ENCODE results near the gene CNFN. TPM values are rescaled to one million over a fixed set of nuclear protein-coding genes. Genes with fewer than 3 reads are reported as not detected.

The CNFN gene
- total and polyA plus RNA-seq, 7 donors: 6.1 to 21.0 (median 9.7) TPM; not detected in 4

DNA sequence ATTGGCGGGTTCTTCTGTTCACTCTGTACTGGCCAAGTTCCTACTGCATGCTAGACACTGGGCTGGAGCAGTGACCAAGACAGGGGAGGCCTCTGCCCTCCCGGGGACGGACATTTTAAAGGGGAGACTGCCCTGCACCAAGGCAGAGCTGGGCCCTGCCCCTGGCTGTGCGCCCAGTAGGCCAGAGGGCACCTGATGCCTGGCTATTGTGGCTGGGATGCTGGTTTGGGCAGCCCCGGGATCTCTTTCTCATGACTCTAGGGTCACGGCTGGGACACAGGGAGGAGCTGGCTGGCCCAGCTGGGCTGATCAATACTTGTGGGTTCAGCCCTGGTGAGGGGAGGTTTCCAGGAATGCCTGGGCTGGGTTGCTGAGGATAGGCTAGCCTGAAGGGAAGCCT is 19.4 kb upstream of the CNFN start:
- Histone ChIP-seq H3K27ac (no peak overlapping the region), H3K4me3 (no peak overlapping the region), H3K9me3 (no peaks in the 10 kb centered on the region), H3K4me1 (peaks cover 0 to 6% (median 2%) of the 10 kb centered on the region in 4 donors), H3K36me3 (no peaks in the 10 kb centered on the region), H3K27me3 (no peaks in the 10 kb centered on the region)
- 52 to 73% methylated on average over 6 of the region's 6 CpGs for WGBS, 2 donors
- DNase-seq: no peak
- intact Hi-C loops (cut with DNase I): no loop called here
- TF ChIP-seq EP300 (IDR thresholded peaks at IDR 0.05): no peak
- TF ChIP-seq, protein P1, sequence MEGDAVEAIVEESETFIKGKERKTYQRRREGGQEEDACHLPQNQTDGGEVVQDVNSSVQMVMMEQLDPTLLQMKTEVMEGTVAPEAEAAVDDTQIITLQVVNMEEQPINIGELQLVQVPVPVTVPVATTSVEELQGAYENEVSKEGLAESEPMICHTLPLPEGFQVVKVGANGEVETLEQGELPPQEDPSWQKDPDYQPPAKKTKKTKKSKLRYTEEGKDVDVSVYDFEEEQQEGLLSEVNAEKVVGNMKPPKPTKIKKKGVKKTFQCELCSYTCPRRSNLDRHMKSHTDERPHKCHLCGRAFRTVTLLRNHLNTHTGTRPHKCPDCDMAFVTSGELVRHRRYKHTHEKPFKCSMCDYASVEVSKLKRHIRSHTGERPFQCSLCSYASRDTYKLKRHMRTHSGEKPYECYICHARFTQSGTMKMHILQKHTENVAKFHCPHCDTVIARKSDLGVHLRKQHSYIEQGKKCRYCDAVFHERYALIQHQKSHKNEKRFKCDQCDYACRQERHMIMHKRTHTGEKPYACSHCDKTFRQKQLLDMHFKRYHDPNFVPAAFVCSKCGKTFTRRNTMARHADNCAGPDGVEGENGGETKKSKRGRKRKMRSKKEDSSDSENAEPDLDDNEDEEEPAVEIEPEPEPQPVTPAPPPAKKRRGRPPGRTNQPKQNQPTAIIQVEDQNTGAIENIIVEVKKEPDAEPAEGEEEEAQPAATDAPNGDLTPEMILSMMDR (IDR thresholded peaks at IDR 0.05): no peak
- no peak for TF ChIP-seq POLR2A (IDR thresholded peaks at IDR 0.05)
- no peak for TF ChIP-seq POLR2AphosphoS5 (IDR thresholded peaks at IDR 0.05)

DNA sequence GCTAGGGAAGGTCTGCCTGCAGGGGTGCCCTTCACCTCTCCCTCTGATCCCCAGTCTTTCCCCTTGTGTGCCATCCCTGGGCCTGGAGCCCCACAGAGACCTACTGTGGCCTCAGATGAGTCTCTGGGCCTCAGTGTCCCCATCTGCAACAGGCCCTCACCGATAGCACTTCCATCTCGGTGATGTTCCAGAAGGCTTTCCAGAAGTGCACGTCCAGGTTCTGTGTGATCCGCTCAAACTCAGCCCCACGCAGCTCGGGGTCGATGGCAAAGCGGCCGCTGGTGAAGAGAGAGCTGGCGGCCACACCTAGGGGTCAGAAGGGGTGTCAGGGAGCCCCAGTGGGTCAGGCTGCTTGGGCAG is 17.7 kb upstream of the CNFN start:
- Histone ChIP-seq H3K27ac (no peak overlapping the region), H3K4me3 (no peak overlapping the region), H3K36me3 (no peaks in the 10 kb centered on the region), H3K9me3 (no peaks in the 10 kb centered on the region), H3K27me3 (no peaks in the 10 kb centered on the region), H3K4me1 (peaks cover 0 to 6% (median 2%) of the 10 kb centered on the region in 4 donors)
- DNase-seq: no peak
- intact Hi-C loops (cut with DNase I): no loop called here
- 98% methylated on average over 10 of the region's 10 CpGs for WGBS, 2 donors
- TF ChIP-seq, protein P1 (IDR thresholded peaks at IDR 0.05): no peak
- TF ChIP-seq POLR2A (IDR thresholded peaks at IDR 0.05): no peak
- no peak for TF ChIP-seq EP300 (IDR thresholded peaks at IDR 0.05)
- no peak for TF ChIP-seq POLR2AphosphoS5 (IDR thresholded peaks at IDR 0.05)

DNA sequence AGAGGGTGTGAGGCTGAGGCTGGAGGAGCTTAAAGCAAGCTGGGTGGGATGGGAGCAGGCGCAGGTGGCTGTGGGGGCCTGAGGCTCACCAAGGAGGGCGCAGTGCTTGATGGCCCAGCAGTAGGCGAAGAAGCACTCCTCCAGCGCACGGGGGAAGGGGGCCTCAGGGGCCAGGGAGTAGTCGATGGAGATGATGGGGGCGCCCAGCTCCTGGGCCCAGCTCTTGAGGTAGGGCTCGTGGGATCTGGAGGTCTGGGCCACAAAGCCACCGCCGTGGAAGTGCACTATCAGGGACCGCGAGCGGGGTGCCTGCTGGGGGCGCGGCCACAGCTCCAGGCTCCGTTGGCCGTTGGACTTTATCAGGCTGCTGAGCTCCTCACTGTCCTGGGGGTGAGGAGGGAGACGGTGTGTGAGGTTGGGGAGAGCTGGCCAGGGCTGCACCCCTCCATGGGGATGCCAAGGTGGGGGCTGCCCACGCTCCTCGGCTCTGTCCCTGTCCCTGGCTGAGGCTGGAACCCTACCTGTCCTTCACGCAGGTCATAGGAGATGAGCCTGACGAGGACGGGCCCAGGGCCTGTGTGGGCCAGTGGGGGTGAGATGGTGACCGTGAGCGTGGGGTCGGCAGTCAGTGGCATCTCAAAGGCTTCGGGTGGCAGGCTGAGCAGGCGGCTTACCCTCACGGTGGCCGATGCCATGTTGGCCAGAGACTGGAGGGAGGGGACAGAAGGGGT is 17.2 kb upstream of the CNFN start:
- WGBS, 2 donors: 95% methylated on average over 30 of the region's 30 CpGs
- no peak overlapping the region for H3K27ac ChIP-seq
- no peak for DNase-seq
- no peak overlapping the region for H3K4me3 ChIP-seq
- no peaks in the 10 kb centered on the region for H3K27me3 ChIP-seq
- H3K9me3 ChIP-seq: no peaks in the 10 kb centered on the region
- TF ChIP-seq POLR2AphosphoS5 (IDR thresholded peaks at IDR 0.05) (no peak), EP300 (IDR thresholded peaks at IDR 0.05) (no peak), POLR2A (IDR thresholded peaks at IDR 0.05) (no peak)
- TF ChIP-seq, protein P1 (IDR thresholded peaks at IDR 0.05): no peak
- H3K36me3 ChIP-seq: no peaks in the 10 kb centered on the region
- H3K4me1 ChIP-seq: peaks cover 0 to 9% (median 6%) of the 10 kb centered on the region in 4 donors
- intact Hi-C loops (cut with DNase I): no loop called here

DNA sequence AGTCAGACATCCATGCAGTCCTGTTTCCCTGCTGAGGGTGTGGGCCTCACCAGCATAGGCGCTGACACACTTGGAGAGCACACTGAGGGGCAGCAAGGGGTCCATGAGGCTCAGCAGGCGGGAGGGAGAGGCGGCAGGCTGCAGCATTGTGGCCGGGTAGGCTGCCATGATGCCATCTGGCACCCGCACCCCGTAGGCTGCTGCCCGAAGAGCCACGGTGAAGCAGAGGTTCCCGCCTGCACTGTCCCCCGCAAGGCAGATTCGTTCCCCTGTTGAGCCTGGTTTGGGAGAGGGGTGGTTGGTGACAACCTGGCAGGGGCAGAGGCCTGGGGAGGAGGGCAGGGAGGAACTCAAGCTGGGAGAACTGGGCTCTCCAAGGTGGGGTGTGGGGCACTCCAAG is 16.0 kb upstream of the CNFN start:
- Histone ChIP-seq H3K9me3 (no peaks in the 10 kb centered on the region), H3K36me3 (no peaks in the 10 kb centered on the region), H3K4me1 (peaks cover 0 to 20% (median 15%) of the 10 kb centered on the region in 4 donors), H3K4me3 (no peak overlapping the region), H3K27me3 (no peaks in the 10 kb centered on the region), H3K27ac (no peak overlapping the region)
- DNase-seq: no peak
- intact Hi-C loops (cut with DNase I): no loop called here
- 97 to 98% methylated on average over 11 of the region's 11 CpGs for WGBS, 2 donors
- TF ChIP-seq POLR2AphosphoS5 (IDR thresholded peaks at IDR 0.05): no peak
- TF ChIP-seq, protein P1 (IDR thresholded peaks at IDR 0.05): no peak
- no peak for TF ChIP-seq POLR2A (IDR thresholded peaks at IDR 0.05)
- no peak for TF ChIP-seq EP300 (IDR thresholded peaks at IDR 0.05)

DNA sequence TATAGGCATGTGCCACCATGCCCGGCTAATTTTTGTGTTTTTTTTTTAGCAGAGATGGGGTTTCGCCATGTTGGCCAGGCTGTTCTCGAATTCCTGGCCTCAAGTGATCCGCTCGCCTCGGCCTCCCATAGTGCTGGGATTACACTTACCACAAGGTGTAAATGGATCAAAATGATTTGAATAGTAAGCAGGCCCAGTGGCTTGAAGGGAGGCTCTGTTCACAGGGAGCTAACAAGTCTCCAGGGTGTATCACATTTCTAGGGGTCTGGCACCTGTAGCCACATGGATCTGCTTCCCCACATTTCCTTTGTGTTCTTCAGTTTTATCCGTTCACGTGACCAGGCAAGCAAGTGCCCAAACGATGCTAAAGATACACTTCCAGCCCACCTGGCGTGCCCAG is 13.5 kb upstream of the CNFN start:
- Histone ChIP-seq H3K4me3 (no peak overlapping the region), H3K36me3 (no peaks in the 10 kb centered on the region), H3K4me1 (peaks cover 0 to 18% (median 16%) of the 10 kb centered on the region in 4 donors), H3K27ac (no peak overlapping the region), H3K9me3 (no peaks in the 10 kb centered on the region), H3K27me3 (no peaks in the 10 kb centered on the region)
- no peak for DNase-seq
- intact Hi-C loops (cut with DNase I): no loop called here
- 96 to 97% methylated on average over 10 of the region's 10 CpGs for WGBS, 2 donors
- no peak for TF ChIP-seq POLR2A (IDR thresholded peaks at IDR 0.05)
- TF ChIP-seq POLR2AphosphoS5 (IDR thresholded peaks at IDR 0.05): no peak
- TF ChIP-seq, protein P1 (IDR thresholded peaks at IDR 0.05): no peak
- TF ChIP-seq EP300 (IDR thresholded peaks at IDR 0.05): no peak
